ENCODE results near the gene RBPJL.

The RBPJL gene

DNA sequence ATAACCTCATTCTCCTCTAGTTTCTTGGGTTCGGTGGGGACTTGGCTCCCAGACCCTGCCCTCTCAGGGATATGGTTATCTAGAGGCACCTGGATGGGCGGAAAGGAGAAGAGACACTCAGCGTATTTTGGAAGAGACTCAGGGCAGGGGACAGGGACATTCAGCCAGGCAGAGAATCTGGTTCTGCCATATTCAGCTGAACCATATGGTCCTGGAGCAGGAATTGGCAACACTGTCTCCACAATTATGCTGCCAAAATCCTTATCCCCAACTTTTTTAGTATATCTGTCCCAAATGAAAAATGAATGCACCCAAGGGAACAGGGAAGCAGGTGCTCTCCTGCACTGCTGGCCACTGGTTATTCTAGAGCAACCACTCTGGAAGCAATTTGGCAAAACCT lies 23.8 kb downstream of the RBPJL start:
- TF ChIP-seq, protein P1, sequence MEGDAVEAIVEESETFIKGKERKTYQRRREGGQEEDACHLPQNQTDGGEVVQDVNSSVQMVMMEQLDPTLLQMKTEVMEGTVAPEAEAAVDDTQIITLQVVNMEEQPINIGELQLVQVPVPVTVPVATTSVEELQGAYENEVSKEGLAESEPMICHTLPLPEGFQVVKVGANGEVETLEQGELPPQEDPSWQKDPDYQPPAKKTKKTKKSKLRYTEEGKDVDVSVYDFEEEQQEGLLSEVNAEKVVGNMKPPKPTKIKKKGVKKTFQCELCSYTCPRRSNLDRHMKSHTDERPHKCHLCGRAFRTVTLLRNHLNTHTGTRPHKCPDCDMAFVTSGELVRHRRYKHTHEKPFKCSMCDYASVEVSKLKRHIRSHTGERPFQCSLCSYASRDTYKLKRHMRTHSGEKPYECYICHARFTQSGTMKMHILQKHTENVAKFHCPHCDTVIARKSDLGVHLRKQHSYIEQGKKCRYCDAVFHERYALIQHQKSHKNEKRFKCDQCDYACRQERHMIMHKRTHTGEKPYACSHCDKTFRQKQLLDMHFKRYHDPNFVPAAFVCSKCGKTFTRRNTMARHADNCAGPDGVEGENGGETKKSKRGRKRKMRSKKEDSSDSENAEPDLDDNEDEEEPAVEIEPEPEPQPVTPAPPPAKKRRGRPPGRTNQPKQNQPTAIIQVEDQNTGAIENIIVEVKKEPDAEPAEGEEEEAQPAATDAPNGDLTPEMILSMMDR (IDR thresholded peaks at IDR 0.05; ENCODE audit: control insufficient read depth, extremely low read depth, insufficient read depth): no peak
- no peak for DNase-seq (ENCODE audit: low read depth)
- H3K4me3 ChIP-seq (ENCODE audit: low read depth, low read length): no peak overlapping the region

DNA sequence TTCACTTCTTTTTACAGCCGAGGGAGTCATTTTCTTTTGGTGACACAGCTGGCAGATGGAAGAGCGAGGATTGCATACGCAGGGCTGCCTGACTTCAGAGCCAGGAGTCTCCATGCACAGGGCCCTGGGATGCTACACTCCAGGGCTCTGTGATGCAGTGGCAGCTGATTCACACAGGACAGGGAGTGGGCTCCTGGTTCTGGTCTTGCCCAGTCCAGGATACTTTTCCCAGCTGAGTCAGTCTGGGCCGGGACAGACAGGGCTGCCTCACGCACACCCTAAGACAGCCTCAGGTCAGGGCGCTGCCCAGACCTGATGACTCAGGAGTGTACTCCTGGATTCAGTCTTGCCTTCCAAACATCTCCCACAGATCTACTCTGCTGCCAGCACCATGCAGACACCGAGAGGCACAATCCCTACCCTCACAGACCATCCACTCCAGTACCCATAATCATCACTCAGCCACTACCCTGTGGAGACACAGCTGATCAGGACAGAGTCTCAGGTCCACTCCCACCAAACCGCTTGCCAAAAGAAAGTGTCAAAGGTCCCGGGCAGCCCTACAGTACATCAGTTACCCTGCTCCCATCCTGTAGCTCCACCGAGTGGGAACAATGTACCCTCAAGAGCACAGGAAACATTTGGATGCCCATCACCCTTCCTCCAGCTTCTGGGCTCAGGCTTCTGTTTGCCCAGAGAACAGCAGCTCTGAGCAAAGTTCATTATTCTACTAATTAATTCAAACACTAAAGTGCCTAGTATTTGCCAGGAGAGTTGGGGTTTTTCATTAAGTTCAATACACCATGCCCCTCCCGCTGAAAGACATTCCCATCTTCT lies 30.1 kb downstream of the RBPJL start:
- H3K4me3 ChIP-seq (ENCODE audit: low read depth, low read length): no peak overlapping the region
- TF ChIP-seq, protein P1 (IDR thresholded peaks at IDR 0.05; ENCODE audit: control insufficient read depth, extremely low read depth, insufficient read depth): no peak
- DNase-seq (ENCODE audit: low read depth): no peak

DNA sequence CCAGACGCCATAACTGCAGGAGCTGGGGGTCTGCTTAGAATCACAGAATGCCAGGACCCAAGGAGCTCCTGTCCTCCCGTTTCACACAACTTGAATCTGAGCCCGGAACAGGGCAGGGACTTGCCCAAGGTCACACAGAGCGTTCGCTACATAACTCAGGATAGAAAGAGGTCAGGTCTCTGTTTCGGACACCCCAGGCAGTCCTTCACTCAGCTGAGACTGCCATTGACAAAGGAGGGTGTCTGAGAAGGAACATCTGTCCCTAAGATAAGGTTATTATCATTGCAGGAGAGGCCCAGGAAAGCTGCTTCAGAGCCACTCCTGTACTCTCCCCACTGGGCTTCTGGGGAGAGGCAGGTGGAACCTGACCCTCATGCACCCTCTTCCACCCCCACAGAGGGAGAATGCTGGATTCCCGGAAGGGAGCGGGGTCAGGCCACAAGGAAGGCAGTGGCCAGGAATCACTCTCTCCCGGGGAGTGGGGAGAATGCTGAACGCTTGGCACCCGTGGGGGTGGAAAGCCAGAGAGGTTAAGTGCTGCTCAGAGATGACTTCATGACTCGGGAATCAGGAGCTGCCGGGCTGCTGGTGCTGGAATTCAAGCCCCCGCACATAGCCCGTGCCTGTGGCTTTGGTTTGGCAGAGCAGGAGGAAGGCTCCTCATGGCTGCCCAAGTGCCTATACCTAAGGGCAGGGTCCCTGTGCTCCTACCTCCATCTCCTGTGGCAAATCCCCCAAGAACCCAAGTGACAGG lies 30.9 kb downstream of the RBPJL start:
- no peak for DNase-seq (ENCODE audit: low read depth)
- H3K4me3 ChIP-seq (ENCODE audit: low read depth, low read length): no peak overlapping the region
- TF ChIP-seq, protein P1 (IDR thresholded peaks at IDR 0.05; ENCODE audit: control insufficient read depth, extremely low read depth, insufficient read depth): no peak

DNA sequence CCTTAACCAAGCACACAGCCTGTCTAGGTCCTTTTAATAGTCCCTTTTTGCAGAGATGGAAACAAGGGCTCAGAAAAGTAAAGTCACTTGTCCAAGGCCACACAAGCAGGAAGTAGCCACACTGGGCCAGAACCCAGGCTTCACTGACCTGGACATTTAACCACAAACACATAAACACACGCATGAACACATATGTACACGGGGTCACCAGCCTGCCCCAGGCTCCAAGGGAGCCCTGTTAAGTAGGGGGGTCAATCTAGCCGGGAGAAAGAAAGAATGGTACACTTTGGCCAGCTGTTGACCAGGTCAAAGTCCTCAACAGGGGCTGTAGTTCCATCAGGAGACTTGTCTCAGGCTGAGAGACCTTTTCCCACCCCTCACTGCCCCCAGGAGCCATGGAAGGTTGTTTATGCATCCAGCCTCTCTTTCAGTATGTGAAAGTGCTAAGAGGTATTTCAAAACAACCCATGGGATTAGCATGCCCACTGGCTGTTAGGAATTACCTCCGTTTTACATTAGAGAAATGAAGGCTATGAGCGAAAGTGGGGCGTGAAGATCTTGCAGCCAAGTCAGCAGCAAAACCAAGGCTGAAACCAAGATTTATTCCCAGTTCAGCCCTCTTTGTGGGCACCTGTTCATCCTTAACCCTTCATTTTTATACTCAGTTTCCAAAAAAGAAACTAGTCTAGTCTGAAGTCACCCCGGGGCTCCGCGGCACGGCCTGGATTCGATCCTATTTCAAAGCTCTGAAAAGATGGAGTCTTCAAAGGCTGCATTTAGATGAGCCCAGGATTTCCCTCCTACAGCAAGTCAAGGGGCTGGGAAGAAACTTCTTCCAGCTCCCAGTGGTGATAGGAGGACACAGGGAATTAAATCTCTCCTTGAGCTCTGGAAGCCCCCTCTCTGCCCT lies 31.7 kb downstream of the RBPJL start:
- TF ChIP-seq, protein P1 (IDR thresholded peaks at IDR 0.05; ENCODE audit: control insufficient read depth, extremely low read depth, insufficient read depth): no peak
- H3K4me3 ChIP-seq (ENCODE audit: low read depth, low read length): no peak overlapping the region
- DNase-seq (ENCODE audit: low read depth): no peak

DNA sequence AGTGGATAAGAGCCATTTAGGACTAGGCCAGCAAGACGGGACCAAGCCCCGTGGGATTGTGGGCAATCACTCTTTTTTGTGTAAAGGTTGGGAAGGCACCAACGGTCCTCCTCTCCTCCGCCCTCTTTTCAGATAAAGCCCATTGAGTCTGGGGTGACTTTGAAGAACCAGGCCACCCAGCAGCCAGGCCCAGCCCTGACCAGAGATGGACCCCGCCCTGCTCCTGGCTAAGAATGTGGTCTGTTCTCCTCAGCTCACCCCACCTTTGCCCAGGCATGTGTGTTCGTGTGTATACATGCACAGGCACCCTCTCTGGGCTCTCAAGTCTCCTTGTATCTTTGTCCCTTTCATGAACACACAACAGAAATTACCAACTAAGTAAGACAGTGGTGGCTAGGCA lies 32.4 kb downstream of the RBPJL start:
- H3K4me3 ChIP-seq (ENCODE audit: low read depth, low read length): no peak overlapping the region
- TF ChIP-seq, protein P1 (IDR thresholded peaks at IDR 0.05; ENCODE audit: control insufficient read depth, extremely low read depth, insufficient read depth): no peak
- DNase-seq (ENCODE audit: low read depth): no peak

DNA sequence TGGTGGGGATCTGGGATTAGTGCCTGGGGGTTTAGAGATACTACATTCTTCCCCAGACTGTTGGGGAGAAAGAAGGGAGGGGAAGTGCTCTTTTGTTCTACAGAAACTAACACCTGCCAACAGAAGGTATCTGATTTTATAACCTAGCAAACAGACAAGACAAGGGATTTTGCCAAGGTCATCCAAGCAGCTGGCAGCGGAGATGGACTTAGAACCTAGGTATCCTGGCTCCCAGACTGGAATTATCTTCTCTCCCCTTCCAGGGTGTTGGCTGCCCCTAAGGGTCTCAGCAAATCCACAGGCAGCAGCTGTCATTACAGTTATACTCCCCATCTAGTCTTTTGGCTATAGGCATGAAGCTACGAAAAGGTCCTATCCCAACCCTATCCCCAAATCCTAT lies 33.2 kb downstream of the RBPJL start:
- peak overlapping the region; percentile 15 for H3K4me3 ChIP-seq (ENCODE audit: low read depth, low read length)
- no peak for DNase-seq (ENCODE audit: low read depth)
- TF ChIP-seq, protein P1 (IDR thresholded peaks at IDR 0.05; ENCODE audit: control insufficient read depth, extremely low read depth, insufficient read depth): no peak

All from LNCaP clone FGC (cell line).